Activated T-cell treated with anti-CD3 and anti-CD28 coated beads, Interleukin-2, amount 50 U/mL, for 72 hours (primary cell): Measurements from ENCODE around the gene OR2V2. TPM values are rescaled to one million over a fixed set of nuclear protein-coding genes. Genes with fewer than 3 reads are reported as not detected.
A peak's percentile ranks its signal among the peaks of the same experiment; 100 is the strongest.

Experiments
- ATAC-seq, 2 donors: fragments of 150-1000 bp; cut with Tn5 transposase; replicated peaks in 1 of 2; 2 replicates each; pipeline ENCODE4 v1.10.0; 2021; ENCODE audit warnings: moderate library complexity in 2 of 2, mild to moderate bottlenecking in 1 of 2
- DNase-seq, 2 donors: peaks; one replicate each; pipeline ENCODE4 v3.0.0; 2021 to 2022; ENCODE audit warnings: mixed read lengths in 1 of 2
- H3K27ac Mint-ChIP-seq: one replicate; pipeline ENCODE4 v1.8.0; 2022; ENCODE audit warnings: mild to moderate bottlenecking, moderate library complexity, mixed read lengths
- H3K27me3 Mint-ChIP-seq: one replicate; pipeline ENCODE4 v1.8.0; 2022; ENCODE audit warnings: low read depth, mixed read lengths
- H3K36me3 Mint-ChIP-seq, 2 donors: one replicate each; pipeline ENCODE4 v1.8.0; 2022; ENCODE audit warnings: mixed read lengths in 2 of 2, mild to moderate bottlenecking in 1 of 2; ENCODE audit not compliant: insufficient read depth in 2 of 2
- H3K4me1 Mint-ChIP-seq: one replicate; pipeline ENCODE4 v1.8.0; 2022; ENCODE audit warnings: low read depth, mixed read lengths
- H3K4me3 Mint-ChIP-seq, 2 donors: one replicate each; pipeline ENCODE4 v1.8.0; 2022; ENCODE audit warnings: mild to moderate bottlenecking in 2 of 2, mixed read lengths in 2 of 2, moderate library complexity in 2 of 2
- H3K9me3 Mint-ChIP-seq, 2 donors: one replicate each; pipeline ENCODE4 v1.8.0; 2022; ENCODE audit warnings: mixed read lengths in 2 of 2
- total RNA-seq, 2 donors: library from RNA; stranded (reverse); gene quantifications; one replicate each; pipeline ENCODE4 v1.2.3, GENCODE V29; 2022

OR2V2 gene
- total RNA-seq, 2 donors from 2014 or later = not detected

DNA sequence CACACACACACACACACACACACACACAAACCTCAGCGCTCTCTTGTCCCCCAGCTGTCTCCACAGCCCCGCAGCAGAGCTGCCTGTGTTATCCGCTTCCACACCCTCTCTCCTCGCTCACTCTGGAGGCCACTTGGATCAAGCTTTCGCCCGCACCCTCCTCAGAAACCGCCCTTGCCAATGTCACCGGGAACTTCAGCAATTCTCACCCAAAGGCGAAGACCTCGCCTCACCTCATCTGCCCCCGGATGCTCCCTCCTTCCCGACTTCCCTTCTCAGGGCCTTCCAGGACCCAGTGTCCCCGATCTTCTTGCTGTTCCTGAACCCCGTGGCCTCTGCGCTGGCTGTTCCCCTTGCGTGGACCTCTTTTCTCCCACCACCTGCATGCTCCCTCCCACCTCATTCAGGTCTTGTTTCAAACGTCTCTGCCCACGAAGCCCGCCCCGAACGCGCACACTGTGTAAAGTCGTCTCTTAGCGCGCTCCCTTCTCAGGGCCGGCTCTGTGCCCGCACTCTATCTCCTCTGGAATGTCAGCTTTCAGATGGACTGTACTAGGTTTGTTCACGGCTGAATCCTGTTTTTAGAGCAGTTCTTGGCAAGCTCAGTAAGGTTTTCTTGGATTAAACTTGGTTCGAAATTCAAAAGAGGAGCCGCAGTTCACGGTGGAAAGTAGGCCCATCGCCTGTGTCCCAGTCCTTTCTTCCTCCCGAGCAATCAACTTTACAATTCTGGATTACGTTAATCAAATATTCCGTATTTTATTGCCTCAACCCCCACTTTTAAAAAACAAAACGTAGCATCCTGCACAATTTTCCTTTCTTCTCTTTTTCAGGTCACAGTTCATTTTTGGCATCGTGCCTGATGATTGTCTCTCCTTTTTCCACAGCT is 58.6 kb downstream of the OR2V2 start:
- peak overlapping the region; percentile 100 for H3K27ac Mint-ChIP-seq
- H3K27me3 Mint-ChIP-seq = peaks cover 22% of the 10 kb centered on the region
- DNase-seq (no peak), ATAC-seq (no peak)
- peak overlapping the region; percentile 87 to 99 for H3K4me3 Mint-ChIP-seq
- H3K9me3 Mint-ChIP-seq = peaks cover 0 to 2% of the 10 kb centered on the region in 2 donors
- peaks cover 2 to 11% of the 10 kb centered on the region in 2 donors for H3K36me3 Mint-ChIP-seq
- peaks cover 37% of the 10 kb centered on the region for H3K4me1 Mint-ChIP-seq

GRCh38 chr5:181207214-181207959 is 60.0 kb downstream of the OR2V2 start:
- Mint-ChIP-seq H3K4me1 (peaks cover 37% of the 10 kb centered on the region), H3K27ac (peak overlapping the region; percentile 100), H3K27me3 (peaks cover 15% of the 10 kb centered on the region), H3K9me3 (peaks cover 0 to 2% of the 10 kb centered on the region in 2 donors), H3K36me3 (peaks cover 2 to 11% of the 10 kb centered on the region in 2 donors), H3K4me3 (peak overlapping the region; percentile 87 to 99)
- DNase-seq (peak; percentile 82 to 86), ATAC-seq (peak; percentile 65 to 66)

DNA sequence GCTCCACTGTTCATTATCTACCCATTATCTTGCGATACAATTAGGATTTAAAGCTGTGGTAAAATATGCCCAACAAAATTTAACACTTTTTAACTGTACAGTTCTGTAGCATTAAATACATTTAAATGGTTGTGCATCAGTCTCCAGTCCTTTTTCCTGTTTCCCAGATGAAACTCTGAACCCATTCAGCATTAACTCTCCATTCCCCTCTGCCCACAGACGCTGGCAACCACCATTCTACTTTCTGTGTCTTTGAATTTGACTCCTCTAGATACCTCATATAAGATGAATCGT is 60.5 kb downstream of the OR2V2 start:
- Mint-ChIP-seq H3K36me3 (peaks cover 2 to 11% of the 10 kb centered on the region in 2 donors), H3K4me1 (peaks cover 37% of the 10 kb centered on the region), H3K4me3 (peak overlapping the region; percentile 87 to 99), H3K9me3 (peaks cover 0 to 2% of the 10 kb centered on the region in 2 donors), H3K27ac (peak overlapping the region; percentile 100), H3K27me3 (peaks cover 15% of the 10 kb centered on the region)
- ATAC-seq (no peak), DNase-seq (no peak)

Other genes starting within 250 kb of the OR2V2 start
- 1 to 10 TPM in 1 of 2 donors, under 1 TPM in 1; 0.74 to 1.2 TPM for gene BTNL8, start 248.4 kb upstream of the OR2V2 start, total RNA-seq
- gene BTNL3, start 158.7 kb upstream of the OR2V2 start, total RNA-seq = under 1 TPM; 0.10 to 0.16 TPM
- under 1 TPM in 1 of 2 donors, not detected in 1; 0.55 TPM for gene BTNL9, start 107.3 kb upstream of the OR2V2 start, total RNA-seq
- not detected for gene OR2V1, start 16.4 kb upstream of the OR2V2 start, total RNA-seq
- 1 to 10 TPM; 2.4 to 2.9 TPM for gene TRIM7, start 57.6 kb downstream of the OR2V2 start, total RNA-seq
- 10 to 100 TPM; 42.1 to 52.1 TPM for gene TRIM41, start 75.7 kb downstream of the OR2V2 start, total RNA-seq
- gene RACK1, start 96.3 kb downstream of the OR2V2 start, total RNA-seq = 1,000 to 10,000 TPM; 3,606 to 3,662 TPM
- gene TRIM52, start 113.6 kb downstream of the OR2V2 start, total RNA-seq = 10 to 100 TPM; 19.2 to 22.7 TPM
- gene OR4F3, start 219.7 kb downstream of the OR2V2 start, total RNA-seq = not detected